WERI-Rb-1 (cell line): ENCODE data around the gene KHK.

ENCODE experiments used
- DNase-seq: peaks from one replicate; pipeline ENCODE4 v3.0.0-alpha.2; 2020
- H3K27ac ChIP-seq: fragments of 250-450 bp; sonication (Bioruptor Pico); 2 replicates; pipeline ENCODE4 v1.5.1; 2020; ENCODE audit warnings: mild to moderate bottlenecking, moderate library complexity
- H3K27me3 ChIP-seq: fragments of 250-450 bp; sonication (Bioruptor Pico); 2 replicates; pipeline ENCODE4 v1.5.1; 2021; ENCODE audit warnings: mild to moderate bottlenecking, low read depth, moderate library complexity; ENCODE audit not compliant: insufficient read depth, severe bottlenecking
- H3K36me3 ChIP-seq: fragments of 250-450 bp; sonication (Bioruptor Pico); 2 replicates; pipeline ENCODE4 v1.5.1; 2020; ENCODE audit warnings: mild to moderate bottlenecking, moderate library complexity
- H3K4me3 ChIP-seq: 2 replicates; pipeline ENCODE4 v1.5.1; 2011; ENCODE audit warnings: low read depth, mild to moderate bottlenecking, control low read depth, low read length
- H3K9me3 ChIP-seq: fragments of 250-450 bp; sonication (Bioruptor Pico); 2 replicates; pipeline ENCODE4 v1.5.1; 2021; ENCODE audit warnings: mild to moderate bottlenecking, moderate library complexity; ENCODE audit not compliant: severe bottlenecking
- CTCF ChIP-seq: IDR thresholded peaks from 2 replicates; pipeline ENCODE4 v1.5.1; 2011; ENCODE audit warnings: low read depth, mild to moderate bottlenecking, control low read depth, inconsistent platforms, low read length

The KHK gene

GRCh38 chr2:27085673-27086089, 891 bp upstream of the KHK start:
- peak overlapping the region; percentile 74 for H3K4me3 ChIP-seq
- peak overlapping the region; percentile 74 for H3K27ac ChIP-seq
- TF ChIP-seq CTCF, result peak; percentile 88
- no peaks in the 10 kb centered on the region for H3K27me3 ChIP-seq
- no peaks in the 10 kb centered on the region for H3K36me3 ChIP-seq
- H3K9me3 ChIP-seq, result no peaks in the 10 kb centered on the region
- peak; percentile 88 for DNase-seq

DNA sequence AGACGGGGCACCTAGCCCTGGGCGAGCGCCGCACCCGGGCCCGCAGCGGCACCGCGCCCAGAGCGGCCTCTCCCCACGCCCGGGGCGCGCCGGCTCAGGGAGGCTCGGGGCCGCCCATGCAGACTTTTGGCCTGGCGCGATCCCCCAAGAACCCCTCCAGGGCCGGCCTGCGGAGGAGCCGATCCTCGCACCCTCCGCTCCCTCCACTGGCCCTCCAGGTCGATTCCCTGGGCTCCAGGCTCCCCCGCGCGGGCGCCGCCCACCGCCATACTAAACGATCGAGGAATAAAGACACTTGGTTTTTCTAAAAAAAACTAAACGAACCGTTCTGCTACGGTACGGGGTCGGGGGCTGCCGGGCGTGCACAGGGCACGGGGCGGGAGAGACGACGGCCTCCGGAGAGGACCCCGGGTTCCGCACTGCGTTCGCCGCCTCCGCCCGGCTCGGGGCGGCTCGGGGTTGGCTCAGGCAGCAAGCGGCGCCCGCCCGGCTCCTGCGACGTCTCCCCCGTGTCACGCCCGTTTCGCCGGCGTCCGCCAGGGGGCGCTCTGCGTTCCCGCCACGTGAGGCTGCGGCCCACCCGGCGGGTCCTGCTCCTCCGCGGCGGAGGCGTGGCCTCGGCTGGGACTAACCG, 365 bp upstream of the KHK start:
- TF ChIP-seq CTCF, result peak; percentile 96
- Histone ChIP-seq H3K36me3 (no peaks in the 10 kb centered on the region), H3K9me3 (no peaks in the 10 kb centered on the region), H3K27ac (peak overlapping the region; percentile 74), H3K4me3 (peak overlapping the region; percentile 79), H3K27me3 (no peaks in the 10 kb centered on the region)
- peak; percentile 97 for DNase-seq

DNA sequence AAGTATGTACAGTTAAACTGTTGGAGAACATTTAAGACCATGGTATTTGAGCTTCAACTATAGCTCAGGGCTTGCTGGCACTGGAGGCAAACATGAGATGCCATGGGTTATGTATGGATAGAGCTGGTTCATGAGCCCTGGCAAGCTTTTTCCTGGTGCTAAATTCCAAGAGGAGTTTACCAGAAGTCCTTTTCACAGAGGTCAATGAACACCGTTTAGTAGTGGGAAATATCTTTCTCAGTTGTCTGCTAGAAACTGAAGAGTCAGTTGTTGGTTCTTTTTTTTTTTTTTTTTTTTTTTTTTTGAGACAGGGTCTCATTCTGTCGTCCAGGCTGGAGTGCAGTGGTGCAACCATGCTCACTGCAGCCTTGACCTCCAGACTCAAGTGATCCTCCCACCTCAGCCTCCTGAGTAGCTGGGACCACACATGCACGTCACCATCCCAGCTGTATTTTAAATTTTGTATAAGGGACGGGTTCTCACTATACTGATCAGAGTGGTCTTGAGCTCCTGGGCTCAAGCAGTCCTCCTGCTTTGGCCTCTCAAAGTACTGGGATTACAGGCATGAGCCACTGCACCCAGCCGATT, 1.3 kb downstream of the KHK start:
- Histone ChIP-seq H3K36me3 (no peaks in the 10 kb centered on the region), H3K27me3 (no peaks in the 10 kb centered on the region), H3K9me3 (no peaks in the 10 kb centered on the region), H3K4me3 (no peak overlapping the region), H3K27ac (no peak overlapping the region)
- DNase-seq, result no peak
- no peak for TF ChIP-seq CTCF

GRCh38 chr2:27088634-27089033, 2.1 kb downstream of the KHK start:
- TF ChIP-seq CTCF, result no peak
- Histone ChIP-seq H3K9me3 (no peaks in the 10 kb centered on the region), H3K4me3 (no peak overlapping the region), H3K27ac (no peak overlapping the region), H3K36me3 (no peaks in the 10 kb centered on the region), H3K27me3 (no peaks in the 10 kb centered on the region)
- no peak for DNase-seq

DNA sequence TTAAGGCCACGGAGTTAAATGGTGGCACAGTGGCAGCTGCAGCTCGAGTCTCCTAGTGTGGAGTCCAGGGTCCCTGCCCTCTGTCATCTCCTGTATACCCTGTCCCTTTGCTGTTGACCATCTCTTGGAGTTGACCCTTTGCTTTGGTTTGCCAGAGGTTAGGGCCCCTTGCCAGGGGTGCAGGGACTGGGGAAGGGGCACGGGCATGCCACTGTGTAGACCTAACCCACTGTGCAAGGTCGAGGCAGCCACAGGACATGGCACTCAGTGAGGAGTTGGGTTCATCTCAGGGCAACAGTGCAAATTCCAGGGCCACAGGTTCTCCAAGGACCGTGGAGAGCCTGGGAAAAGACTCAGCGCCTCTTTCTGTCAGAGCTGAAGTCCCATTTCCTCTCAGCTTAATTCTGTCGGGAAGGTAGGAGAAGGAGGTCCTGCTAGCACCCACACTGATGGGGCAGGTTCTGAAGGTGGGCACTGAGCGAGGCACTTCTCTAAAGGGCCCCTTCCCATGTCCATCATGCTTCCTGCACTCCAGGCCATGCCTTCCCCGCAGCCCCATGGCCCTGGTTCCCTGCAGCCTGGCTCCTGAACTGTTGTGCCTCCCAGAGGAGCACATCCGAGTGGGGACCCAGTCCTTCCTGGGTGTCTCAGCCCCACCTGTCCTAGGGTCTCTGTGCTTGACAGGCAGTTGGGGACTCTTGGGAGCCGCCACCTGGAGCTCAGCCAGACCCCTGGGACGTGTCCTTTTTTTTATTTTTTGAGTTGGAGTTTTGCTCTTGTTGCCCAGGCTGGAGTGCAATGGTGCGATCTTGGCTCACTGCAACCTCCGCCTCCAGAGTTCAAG, 2.8 kb downstream of the KHK start:
- no peak for DNase-seq
- Histone ChIP-seq H3K27me3 (no peaks in the 10 kb centered on the region), H3K9me3 (no peaks in the 10 kb centered on the region)

More for the DNA sequence above, 2.8 kb downstream of the KHK start:
- Histone ChIP-seq H3K36me3 (no peaks in the 10 kb centered on the region), H3K4me3 (no peak overlapping the region), H3K27ac (no peak overlapping the region)
- no peak for TF ChIP-seq CTCF
